Stimulated activated CD8-positive, alpha-beta memory T cell treated with anti-CD3 and anti-CD28 coated beads, Interleukin-4, amount 100 ng/mL, for 1 hour (primary cell): Measurements from ENCODE around the gene TNFRSF1A.
"Not testable (repeated sequence)": the region's sequence is repeated elsewhere in the genome, so short reads cannot be mapped to it uniquely, and the experiment has no call there.

Source experiments
- DNase-seq, 2 donors: peaks; one replicate each; pipeline ENCODE4 v3.0.0-alpha.2; 2020; ENCODE audit warnings: low read depth in 2 of 2, low spot score in 1 of 2

Gene TNFRSF1A

DNA sequence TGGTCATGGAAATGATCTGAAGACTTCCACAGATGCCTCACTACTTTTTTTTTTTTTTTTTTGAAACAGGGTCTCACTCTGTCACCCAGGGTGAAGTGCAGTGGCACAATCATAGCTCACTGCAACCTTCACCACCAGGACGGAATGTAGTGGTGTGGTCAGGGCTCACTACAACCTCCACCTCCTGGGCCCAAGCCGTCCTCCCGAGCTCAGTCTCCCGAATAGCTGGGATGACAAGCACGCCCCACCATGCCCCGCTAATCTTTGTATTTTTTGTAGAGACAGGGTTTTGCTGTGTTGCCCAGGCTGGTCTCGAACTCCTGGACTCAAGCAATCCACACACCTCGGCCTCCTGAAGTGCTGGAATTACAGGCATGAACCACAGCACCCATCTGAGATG is 3.3 kb downstream of the TNFRSF1A start:
- not testable (repeated sequence) for DNase-seq

DNA sequence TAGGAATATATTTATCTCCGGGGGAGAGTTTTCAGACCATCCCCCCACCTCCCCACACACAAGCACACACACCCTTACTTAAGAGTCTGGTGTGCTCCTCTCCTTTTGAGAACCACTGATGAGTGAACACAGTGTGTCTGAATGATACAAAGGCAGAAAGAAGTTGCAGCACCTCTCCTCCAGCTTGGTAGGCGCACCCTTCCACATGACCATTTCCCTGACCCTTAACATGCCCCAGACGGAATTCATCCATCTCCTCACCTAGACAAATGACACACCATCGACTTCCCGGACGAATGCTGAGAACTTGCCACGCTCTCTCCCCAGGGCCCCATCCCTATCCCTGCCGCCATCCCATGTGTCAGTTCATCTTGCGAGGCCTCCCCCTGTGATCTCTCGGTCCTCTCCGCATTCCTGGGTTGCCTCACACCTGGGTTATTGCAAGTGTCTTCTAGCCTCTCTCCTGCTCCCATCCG is 3.9 kb downstream of the TNFRSF1A start:
- no peak for DNase-seq

DNA sequence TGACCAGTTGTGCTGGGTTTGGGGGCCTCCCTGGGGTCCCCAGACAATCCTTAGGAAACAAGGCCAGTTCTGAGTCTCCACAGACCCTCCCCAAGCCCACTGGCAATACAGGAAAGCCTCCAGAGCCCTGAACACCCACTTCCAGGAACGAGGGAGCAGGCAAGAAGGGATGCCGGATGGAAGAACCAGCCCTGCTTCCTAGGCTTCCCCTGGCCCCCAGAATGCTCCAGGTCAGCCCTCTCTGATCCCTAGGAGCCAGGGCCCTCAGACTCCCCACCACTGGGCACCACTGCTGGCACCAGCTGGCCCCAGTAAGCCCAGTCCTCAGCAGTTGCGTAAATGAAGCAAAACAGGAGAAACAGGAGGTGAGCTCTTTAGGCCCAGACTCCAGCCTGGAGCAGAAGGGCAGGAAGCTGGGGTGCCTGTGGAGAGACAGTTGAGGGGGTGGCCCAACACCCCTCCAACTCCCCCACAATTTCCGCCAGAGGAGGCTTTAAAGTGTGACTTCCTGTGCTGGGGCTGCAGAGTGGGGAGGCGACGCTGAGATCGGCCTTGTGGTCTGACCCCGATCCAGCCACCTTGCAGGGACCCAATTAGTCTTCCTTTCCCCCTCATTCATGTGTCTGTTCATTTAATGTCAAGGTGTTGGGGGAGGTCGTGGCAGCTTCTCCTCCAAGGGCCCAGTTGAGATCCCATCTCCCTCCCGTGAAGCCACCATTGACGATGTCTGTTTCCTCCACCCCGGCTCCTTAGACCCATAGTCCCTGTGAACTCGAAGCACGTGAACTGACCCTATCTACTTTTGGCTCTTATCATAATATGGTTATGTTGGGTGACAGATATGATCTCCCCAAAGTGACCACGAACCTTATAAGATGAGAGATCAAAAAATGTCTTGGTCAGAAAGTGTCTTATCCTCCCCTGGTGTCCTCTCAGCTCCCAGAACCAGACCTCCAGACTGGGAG is 4.7 kb downstream of the TNFRSF1A start:
- DNase-seq = peak in 1 of 2 donors; percentile 45

DNA sequence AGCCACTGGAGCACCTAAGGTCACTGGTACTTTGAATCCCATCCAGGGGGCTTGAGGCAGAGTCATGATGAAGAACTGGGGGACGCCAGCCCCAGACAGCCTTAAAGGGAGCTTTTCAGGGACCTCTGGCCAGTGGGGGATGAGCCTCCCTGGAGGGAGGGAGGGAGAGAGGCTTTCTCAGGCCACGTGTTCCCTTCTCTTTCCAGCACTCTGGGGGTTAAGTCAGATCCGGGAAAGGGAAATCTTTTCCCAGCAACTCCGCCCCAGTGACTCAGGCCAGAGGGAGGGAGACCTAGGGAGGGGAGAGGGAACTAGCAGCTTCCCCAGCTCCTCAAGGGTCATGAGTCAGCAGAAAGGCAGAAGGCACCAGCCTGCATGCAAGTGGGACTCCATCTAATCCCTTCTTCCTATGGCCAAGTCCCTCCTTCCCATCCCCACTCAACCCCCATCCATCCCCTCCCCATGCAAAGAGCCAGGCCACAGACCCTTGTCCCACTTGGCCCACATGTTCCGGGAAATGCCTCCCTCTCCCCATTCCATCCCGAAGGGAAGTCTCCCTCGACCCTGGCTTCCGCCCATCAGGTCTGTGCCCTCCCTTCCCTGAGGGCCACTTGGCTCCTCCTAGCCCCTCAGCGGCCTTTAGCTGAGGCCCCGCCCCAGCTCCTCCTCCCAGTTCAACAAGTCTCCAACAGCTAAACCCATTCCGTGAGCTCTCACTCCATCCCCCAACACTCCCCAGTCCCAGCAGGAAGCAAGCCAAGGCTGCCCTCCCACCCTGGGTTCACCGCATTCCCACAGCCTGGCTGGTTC is 5.6 kb downstream of the TNFRSF1A start:
- no peak for DNase-seq

DNA sequence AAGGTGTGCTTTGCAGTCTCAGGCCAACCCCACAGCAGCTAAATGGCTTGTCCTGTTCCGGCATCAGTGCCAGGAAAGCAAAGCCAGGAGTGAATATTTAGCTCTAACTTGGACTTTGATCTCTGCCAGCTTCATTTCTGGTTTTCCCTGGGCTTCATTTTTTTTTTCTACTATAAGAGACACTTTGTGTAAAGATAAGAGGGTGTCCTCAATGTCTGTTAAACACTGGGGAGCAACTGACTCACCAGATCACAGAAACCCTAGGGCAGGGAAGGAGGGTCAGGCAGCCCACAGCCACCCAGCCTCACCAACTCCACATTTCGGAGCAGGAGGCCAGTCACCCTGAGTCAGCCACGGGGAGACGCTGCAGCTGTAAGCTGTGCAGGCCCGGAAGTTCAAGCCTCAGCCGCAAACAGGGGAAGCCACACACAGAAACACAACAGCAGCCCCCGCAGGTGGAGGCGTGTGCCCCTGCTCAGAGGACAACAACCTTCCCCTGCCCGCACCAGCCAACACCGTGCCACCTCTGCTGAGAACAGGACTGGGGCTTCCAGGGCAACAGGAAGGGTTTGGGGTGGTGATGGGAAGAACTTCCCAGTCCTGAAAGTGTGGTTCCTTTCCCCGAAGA is 6.3 kb downstream of the TNFRSF1A start:
- peak; percentile 61 to 76 for DNase-seq

DNA sequence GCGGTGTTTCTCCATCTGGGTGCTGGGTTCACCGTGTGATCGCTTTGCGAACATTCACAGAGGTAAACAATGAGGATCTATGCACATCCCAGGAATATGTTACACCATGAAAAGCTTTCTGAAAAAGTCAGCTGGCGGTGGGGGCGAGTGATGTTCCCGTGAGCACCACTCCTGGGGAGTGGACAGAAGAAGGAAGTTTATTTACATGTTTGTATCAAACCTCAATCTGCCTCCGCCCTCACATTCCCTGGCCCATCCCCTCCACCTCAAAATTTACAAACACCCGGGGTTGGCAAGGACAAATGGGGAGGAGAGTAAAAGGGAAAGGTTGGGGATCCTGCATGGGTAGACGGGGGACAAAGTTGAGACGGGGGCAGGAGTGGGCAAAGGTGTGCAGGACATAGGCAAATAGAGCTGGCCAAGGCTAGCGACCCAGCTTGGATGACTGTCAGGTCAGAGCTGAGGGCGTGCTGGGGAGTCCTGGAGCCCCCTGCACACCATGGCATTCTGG is 6.9 kb downstream of the TNFRSF1A start:
- DNase-seq = no peak

DNA sequence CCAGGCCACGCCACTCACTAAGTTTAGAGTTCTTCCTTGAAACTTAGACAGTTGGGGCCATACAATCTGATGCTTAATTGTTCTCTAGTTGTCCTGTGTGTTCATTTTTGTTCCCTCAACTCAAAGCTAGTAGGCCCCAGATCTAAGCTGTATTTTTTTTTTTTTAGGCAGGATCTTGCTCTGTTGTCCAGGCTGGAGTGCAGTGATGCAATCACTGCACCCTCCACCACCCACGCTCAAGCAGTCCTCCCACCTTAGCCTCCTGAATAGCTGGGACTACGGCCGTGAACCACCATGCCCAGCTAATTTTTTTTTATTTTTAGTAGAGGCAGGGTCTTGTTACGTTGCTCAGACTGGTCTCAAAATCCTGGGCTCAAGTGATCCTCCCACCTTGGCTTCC is 7.5 kb downstream of the TNFRSF1A start:
- DNase-seq = no peak

DNA sequence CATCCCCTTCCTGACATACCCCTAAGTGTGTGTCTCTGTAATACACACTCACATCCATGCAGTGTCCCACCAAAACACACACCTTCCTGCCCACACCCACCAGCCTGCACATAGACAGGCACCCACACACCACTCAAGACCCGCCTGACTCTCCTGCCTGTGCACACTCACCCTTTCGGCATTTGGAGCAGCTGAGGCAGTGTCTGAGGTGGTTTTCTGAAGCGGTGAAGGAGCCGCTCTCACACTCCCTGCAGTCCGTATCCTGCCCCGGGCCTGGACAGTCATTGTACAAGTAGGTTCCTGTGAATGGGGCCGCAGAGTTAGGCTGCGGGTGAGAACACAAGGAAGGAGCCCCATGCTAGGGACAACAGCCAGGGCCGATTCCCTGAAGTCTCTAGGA is 8.3 kb downstream of the TNFRSF1A start:
- no peak for DNase-seq

DNA sequence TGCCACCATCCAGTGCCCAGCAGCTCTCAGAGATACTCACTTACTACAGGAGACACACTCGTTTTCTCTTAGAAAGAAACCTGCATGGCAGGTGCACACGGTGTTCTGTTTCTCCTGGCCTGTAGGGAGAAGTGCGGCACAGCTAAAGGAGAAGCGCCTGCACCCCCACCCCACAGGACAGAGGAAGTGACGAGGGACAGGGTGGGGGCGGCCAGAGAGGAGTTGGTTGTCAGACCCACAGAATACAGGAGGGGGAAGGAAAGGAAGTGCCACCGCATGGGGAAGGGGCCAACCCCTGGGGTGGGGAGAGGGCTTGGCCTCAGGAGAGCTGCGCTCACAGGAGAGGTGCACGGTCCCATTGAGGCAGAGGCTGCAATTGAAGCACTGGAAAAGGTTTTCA is 8.8 kb downstream of the TNFRSF1A start:
- no peak for DNase-seq

DNA sequence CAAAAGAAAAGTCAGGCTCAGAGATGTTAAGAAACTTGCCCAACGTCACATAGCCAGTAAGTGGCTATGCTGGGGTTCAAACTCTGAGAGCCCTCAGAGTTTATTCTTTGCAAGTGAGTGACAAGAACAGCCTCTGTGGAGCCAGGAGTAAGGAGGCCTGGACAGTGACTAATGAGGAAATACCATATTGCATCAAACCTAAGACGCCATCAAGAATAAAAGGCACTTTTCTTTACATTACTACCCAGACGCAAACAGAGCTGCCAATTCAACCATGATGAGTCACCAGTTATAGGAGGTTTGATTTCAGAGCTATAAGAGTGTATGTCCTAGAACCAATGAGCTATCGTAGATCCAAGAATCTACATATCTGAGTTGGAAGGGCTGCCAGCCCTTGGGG is 9.4 kb downstream of the TNFRSF1A start:
- no peak for DNase-seq

DNA sequence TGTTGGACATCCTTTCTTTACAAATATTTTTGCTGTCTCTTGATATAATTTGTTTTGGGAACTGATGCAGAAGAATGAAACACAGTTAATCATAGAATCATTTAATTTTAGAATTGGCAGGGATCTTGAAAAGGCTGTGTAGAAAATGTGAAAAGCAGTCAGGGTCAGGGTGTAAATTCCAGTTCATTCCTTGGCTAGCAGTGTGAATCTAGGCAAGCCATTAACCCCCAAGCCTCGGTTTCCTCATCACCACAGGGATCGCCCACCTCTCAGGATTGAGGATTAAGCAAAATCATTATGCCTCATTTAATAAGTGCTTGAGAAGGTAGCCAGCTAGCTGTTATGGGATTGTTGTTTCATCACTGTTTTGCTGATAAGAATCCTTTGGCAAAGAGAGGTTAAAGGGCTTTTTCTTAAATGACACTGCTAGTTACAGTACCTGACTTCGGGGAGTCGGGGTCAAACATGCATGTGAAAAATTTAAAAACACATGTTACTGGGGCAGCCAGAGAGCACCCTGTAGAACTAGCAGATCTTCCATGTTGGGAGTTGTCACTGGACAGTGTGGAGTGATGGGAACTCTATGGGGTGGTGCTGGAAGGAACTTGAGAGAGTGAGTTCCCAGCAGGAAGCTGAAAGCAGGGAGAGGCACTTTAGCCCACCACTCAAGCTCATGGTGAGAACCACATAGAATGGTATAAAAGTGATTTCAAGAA is 10.7 kb downstream of the TNFRSF1A start:
- DNase-seq = no peak

DNA sequence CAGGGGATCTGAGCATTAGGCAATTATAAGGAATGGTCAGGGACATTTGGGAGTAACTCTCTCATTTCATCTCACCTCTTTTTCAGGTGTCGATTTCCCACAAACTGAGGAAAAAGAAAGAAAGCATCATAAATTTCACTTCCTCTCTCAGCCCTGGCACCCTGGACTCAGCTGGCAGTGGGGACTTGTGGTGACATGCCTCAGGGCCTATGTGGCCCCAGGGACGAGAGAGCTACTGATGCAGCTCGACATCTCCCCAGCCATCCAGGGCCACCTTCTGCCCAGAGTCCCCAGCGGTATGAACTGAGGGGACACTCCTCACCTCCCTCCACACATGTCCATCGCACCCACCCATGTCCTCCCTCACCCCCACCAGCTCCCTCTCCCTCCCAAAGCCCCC is 11.7 kb downstream of the TNFRSF1A start:
- no peak for DNase-seq

DNA sequence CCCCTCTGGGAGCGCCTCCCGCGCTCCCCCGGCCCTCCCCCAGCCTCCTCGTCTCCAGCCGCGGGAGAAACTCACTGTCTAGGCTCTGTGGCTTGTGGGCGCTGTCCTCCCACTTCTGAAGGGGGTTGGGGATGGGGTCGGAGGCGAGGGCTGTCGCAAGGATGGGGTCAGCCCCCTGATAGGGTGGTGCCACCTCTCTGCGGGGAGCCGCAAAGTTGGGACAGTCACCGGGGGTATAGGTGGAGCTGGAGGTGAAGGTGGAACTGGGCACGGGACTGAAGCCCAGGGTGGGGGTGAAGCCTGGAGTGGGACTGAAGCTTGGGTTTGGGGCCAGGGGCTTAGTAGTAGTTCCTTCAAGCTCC is 12.2 kb downstream of the TNFRSF1A start:
- DNase-seq = no peak

DNA sequence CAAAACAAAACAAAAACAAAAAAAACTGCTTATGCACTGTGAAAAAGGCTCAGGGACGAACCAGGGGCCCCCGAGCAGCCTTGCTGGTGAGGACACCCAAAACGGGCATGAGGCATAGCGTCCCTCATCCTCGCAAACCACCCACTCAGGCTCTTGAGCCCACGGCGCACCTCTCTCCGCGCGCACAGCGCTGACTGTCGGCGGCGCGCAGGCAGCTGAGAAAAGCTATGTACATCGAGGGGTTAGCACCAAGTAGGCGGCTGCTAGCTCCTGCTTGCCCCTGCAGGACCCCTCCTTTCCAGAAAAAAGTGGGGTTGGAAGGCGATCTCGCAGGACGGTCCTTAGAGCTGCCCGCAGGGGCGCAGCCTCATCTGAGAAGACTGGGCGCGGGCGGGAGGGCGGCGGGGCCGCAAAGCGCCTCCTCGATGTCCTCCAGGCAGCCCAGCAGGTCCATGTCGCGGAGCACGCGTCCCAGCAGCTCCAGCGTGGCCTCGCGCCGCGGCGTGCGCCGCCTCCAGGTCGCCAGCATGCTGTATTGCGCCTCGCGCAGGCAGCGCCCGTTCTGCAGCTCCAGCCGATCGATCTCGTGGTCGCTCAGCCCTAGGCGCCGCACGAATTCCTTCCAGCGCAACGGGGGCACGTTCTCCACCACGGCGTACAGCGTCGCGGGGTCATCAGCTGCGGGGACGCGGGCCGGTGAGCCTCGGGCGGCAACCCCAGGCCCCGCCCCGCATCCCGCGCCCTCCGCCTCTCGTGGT is 12.8 kb downstream of the TNFRSF1A start:
- no peak for DNase-seq

DNA sequence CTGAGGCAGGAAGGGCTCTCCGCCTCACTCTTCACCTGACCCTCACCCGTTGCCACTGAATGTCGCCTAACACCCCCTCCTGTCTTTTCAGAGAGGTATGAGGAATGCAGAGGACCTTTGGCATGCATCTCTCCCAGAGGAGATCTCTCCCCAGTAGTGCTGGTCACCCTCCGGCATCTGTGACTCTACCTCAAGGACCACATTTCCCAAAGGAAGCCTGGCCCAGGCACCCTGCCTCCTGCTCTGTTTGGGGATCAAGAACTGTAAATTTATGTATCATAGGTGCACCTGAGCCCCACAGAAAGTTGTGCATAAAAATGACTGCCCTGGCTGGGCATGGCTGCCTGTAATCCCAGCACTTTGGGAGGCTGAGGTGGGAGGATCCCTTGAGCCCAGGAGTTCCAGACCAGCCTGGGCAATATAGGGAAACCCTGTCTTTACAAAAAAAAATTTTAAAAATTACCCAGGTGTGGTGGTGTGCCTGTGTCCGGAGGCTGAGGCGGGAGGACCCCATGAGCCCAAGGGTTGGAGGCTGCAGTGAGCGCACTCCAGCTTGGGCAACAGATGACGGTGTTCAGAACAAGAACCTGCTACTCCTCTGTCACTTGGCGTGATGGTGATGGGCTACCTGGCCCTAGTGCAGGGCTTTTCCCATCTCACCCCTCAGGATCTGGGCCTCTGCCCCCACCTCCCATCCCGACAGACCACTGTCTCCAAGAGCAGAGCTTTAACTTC is 13.7 kb downstream of the TNFRSF1A start:
- DNase-seq = no peak

DNA sequence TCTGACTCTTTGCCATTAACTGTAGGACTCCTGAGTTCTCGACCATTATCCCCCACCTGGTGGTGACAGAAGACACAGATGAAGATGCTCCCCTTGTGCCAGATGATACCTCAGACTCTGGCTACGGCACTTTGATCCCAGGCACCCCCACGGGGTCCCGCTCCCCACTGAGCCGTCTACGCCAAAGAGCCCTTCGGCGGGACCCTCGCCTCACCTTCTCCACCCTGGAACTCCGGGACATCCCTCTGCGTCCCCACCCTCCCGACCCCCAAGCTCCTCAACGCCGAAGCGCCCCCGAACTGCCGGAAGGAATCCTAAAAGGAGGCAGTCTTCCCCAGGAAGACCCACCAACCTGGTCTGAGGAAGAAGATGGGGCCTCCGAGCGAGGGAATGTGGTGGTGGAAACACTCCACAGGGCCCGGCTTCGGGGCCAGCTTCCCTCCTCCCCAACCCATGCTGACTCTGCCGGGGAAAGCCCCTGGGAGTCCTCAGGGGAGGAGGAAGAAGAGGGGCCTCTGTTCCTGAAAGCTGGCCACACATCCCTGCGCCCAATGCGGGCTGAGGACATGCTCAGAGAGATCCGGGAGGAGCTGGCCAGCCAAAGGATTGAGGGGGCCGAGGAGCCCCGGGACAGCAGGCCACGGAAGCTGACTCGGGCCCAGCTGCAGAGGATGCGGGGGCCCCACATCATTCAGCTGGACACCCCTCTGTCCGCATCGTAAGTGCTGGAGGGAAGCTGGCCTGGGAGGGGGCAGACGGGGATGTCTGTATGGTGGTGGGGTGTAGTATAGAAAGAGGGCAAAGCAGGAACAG is 14.4 kb downstream of the TNFRSF1A start:
- DNase-seq = no peak

DNA sequence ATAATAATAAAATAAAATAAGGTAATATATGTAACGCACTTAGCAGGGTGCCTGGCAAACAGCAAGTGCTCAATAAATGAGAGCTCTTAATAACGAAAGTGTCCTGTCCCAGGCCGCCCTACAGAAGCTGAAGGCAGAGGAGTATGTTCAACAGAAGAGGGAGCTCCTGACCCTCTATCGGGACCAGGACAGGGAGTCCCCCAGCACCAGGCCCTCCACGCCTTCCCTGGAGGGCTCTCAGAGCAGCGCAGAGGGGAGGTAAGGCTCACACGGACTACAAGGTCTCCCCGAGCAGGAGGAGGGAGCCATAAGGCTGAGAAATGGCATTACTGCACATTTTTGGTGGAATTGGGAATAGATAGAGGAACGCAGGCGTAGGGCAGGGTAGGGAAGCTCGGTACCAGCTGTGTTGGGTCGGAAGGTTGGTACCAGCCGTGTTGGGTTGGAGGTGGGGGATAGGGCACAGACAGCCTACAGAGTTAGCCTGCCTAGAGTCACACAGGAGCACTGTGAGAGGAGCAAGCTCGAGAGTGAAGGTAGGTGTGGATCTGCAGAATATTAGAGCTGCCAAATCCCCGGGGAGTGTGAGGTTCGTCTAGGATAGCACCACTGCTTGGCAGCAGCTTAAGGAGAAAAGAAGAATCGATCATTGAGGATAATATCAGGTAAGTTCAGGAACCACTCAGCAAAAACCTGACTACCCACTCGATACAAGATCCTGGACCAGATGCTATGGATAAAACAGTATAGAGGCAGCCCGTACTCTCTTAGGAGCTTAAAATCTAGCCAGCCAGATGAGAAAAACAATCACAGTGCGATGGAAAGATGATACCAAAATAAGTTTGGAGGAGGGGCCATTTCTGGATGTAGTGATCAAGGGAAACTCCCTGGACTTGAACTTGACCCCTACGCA is 15.3 kb downstream of the TNFRSF1A start:
- DNase-seq = no peak
